HG03175 (cell line): ENCODE measurements around the gene ATXN7.
A peak's percentile ranks its signal among the peaks of the same experiment; 100 is the strongest.

Experiments used
- ATAC-seq: cut with Tn5 transposase; IDR thresholded peaks from one replicate; pipeline ENCODE4 v1.9.1; 2021; ENCODE audit warnings: mild to moderate bottlenecking, moderate library complexity; ENCODE audit not compliant: unreplicated experiment

ATXN7 gene

DNA sequence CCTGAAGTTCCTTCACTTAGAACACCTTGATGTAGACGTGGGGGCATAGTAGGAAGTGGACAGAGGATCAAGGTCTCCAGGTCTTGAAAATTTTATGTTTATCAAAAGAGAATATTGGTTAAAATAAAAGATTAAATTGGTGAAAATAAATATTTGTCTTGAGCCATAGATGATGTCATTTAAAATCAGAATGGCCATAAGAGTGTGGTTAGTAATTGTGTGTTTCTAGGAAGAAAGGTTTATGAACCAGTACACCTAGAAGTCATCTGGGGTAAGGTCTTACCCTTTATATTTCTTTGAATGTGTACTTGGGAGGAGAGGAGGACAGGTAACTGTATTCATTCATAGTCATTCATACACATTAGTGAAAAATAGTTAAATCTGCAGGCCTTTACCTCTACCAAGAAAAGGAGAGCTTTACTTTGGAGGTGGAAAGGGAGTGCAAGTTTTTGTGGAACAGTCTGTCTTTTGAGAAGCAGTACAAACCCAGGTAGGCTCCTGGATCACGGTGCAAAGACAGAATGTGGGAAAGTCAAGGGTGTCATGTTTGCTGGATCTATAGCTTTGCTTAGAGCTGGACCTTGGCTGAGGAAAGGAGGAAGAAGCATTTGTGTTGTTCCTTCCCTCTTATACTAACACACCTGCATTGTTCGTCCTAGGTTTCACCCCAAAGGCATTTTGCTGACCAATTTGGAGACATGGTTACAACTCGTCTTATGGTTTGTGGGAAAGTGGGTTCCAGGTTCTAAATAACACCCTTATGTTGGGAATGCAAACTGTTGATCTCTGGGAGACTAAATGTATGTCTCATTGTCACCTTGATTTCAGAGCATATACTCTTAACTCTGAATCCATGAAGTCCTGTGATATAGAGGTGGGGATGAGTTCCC is 42.3 kb downstream of the ATXN7 start:
- no peak for ATAC-seq

DNA sequence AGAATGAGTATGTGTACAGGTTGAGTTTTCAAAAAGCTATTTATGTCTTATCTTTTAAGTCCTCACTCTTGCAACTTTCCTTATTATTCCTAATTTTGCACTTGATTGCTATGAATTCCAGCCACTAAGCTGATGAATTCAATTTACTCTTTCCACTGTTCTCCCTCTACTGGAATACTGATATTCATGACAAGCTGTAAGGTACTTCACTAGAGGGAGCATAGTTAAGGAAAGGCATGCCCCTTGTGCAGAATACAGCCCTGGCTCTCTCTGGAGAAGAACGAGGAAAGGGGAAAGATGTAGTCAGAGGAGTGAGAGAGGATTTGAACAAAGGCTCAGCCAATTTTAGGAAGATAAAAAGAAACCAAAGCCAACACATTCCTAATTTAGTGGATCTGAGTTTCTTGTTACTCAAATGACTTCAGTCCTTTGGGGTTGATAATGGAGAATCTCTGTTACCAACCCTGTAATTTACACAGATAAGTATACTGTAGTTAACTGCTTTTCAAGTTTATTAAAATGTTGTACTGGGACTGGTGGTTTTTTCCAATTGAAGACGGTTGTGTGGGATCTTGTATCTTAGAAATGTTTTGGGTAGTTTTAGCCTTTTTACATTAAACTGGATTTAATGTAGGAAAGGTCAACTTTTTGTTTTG is 44.5 kb downstream of the ATXN7 start:
- no peak for ATAC-seq

DNA sequence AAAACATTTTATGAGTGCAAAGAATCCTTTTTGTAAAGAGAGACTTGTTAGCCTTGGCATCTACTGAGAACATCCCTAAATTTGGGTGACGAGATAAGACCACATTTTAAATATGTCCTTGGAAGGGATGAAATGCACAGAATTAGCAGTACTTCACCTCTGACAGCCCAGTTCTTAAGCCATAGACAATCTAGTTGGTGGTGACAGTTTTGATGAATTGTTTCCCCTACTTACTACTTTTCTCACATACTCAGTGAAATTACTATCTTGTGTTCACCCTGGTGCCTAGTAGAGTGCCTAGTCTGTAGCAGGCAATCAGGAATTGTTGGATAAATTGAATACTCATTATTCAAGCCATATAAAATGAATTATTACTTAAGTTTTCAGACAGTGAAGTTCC is 45.1 kb downstream of the ATXN7 start:
- no peak for ATAC-seq

DNA sequence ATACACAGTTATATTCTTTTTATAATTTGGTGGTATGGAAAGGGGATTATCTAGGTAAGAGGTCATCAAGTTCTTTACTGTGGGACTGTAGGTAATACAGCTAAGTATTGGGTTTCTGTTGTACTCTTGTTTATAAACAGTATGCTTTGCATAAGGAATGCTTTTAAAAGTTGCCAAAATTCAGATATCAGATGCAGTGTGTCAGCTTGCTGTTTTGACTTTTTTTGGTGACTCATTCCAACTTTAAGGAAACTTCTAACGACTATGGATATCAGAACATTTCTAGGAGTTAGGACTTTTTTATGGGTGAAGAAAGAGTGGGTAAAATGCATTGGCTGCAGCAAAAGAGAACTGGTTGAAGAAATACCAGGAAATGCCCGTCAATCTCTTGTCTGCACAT is 45.8 kb downstream of the ATXN7 start:
- ATAC-seq: no peak

DNA sequence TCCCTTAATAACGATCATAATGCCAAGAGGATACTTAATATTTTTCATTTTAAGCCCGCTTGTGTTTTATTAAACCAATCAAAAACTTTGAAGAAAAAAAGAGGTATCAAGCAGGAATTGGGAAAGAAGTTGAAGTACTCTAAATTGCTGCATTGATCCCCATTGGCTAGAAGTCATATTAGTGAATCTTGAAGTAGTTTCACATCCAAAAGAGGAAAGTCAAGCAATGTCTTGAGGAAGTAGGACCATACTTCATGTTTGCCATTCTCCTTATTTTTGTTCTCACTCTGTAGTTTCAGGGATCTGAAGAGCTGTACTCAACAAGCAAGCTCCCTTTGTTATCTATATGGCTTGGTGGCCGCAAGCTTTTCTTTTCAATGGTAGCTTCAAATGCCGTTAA is 46.3 kb downstream of the ATXN7 start:
- ATAC-seq: no peak

DNA sequence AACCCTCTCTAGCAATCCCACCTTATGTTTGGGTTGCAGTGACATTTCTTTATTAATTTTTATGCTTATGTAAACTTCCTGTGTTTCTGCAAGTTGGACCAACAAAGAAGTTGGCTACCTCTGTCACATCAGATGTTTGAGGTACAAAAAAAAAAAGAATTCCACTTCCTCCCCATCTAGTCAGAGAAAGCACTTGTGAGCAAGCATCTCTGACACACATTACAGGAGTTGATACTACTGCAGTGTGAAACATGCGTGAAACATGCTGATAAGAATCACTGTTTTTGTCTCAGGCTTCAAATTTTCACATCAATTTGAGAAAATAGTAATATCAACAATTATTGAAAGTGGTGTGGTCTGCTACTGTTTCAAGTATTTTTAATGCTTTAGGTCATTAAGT is 47.2 kb downstream of the ATXN7 start:
- no peak for ATAC-seq

DNA sequence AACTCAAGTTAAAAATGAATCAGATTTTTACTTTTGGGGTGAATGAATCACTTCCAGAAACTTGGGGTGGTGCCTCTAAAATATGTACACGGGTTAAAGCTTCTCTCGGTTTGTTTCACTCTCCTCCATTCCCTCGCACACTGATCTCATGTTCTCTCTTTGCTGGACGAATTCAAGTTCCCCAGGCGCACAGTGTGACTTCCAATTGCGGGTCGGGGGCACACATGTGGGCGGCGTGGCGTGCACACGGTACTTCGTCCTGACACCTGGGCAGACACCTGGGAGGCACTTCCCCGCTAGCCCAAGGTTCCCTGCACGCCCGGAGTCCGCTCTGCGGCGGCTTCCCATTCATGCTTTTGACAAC is 47.8 kb downstream of the ATXN7 start:
- ATAC-seq: peak; percentile 25

DNA sequence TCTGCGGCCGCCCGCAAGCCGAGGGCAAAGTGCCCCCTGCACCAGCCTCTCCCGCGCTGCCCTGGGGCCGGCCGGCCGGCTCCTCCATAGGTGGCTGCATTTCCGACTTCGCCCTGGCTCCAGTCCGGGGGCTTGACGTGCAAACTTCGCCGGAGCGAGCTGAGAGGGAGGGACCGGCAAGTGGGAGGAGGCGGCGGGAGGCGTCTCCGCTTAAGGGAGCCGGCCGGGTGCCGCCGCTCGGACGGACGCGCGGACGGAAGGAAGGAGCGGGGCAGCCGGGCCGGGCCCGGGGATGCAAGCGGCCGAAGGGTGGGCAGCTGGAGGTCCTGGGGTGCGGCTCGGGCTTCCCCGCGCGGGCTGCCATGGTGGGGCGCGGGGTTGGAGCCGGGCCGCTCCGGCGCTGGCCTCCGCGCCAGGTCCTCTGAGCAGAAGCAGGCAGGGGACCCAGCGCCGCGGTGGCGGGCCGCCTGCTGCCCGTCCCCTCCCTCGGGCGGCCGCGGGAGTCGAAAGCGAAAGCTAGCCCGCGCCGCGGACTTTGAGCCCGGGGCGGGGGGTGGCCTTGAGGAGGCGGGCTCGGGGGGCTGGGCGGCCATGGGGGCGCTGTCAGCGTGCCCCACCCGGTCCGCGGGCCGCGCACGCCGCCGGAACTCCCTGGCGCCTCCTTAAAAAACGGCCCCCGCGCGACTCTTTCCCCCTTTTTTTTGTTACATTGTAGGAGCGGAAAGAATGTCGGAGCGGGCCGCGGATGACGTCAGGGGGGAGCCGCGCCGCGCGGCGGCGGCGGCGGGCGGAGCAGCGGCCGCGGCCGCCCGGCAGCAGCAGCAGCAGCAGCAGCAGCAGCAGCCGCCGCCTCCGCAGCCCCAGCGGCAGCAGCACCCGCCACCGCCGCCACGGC is 48.5 kb downstream of the ATXN7 start, which contains the start of gene SCAANT1:
SCAANT1 (minus strand) TSS at position 511 of the 895 bp plus-strand sequence.
- ATAC-seq: peak; percentile 79

DNA sequence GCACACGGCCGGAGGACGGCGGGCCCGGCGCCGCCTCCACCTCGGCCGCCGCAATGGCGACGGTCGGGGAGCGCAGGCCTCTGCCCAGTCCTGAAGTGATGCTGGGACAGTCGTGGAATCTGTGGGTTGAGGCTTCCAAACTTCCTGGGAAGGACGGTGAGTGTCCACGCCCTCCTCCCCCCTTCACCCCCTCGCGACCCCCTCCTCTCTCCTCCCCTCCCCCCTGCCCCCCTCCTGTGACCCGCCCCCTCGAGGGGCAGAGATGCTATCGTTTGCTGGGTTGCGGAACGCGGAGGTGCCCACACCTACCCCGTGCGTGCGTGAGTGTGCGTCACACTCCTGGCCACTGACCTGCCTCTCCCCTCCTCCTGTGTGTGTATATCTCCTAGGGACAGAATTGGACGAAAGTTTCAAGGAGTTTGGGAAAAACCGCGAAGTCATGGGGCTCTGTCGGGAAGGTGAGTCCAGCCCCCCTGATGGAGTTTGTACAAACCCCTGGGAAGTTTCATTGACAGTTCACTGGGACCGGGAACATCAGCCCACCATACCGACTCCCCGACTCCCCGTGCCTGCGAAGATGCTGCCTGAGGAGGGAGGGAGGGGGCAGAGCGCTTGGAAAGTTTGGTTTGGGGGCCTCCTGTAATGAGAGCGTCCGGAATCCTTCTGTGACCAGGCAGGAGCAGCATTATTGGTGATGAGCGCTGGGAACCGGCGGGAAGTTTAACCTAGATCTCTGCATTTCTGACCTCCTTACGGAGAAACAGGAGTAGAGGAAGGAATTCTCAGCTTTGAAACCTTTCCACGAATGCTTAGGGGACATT is 49.3 kb downstream of the ATXN7 start:
- ATAC-seq: peak; percentile 15

DNA sequence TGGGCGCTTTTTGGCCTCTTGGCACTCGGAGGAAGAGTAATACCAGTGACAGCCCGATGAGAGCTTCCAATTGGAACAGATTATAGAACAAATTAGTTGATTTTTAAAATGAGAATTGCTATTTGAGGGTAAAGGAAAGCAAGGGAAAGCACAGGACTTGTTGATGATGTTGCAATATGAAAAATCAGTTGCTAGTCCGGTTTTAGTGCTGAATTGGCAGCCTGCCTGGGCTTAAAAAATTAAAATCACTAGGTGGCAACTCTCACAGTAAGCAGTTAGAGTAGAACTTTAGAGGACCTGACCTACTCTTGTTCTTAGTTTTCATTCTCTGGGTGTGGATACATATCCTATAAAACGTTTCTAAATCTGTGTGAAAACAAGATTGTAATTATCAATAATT is 50.6 kb downstream of the ATXN7 start:
- ATAC-seq: no peak

DNA sequence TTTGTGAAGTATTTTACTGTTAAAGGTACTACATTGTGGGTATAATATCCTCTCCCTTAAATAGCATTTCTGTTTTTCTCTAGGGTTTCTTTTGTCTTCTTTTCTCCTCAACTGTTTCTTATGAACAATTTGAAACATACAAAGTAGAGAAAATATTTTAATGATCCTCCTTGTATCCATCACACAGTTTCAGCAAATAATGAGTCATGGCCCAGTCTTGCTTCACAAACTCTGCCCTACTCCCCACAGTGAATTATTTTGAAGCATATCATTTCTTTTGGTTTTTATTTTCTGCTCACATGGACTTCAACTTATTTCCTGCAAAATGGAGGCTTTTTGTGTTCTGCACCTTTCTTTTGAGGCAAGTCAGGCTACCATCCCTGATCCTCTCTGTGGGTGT is 54.7 kb downstream of the ATXN7 start:
- ATAC-seq: no peak

DNA sequence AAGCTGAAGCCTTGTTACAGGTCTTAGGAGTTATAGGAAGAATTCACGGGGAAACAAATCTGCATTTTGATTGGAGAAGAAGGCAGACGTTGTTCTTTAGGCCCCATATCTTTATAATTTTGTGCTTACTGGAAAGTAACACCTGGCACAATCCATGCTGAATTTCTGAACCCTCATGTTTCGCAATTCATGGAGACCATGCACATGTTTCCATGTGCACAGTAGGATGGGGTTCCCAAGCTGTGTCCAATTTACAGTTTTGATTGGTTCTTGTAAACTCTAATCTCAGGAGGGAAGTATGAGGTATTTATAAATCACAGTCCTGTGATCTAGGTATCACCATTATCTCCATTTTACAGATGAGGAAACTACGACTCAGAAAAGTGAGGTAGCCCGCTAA is 56.3 kb downstream of the ATXN7 start:
- ATAC-seq: no peak

DNA sequence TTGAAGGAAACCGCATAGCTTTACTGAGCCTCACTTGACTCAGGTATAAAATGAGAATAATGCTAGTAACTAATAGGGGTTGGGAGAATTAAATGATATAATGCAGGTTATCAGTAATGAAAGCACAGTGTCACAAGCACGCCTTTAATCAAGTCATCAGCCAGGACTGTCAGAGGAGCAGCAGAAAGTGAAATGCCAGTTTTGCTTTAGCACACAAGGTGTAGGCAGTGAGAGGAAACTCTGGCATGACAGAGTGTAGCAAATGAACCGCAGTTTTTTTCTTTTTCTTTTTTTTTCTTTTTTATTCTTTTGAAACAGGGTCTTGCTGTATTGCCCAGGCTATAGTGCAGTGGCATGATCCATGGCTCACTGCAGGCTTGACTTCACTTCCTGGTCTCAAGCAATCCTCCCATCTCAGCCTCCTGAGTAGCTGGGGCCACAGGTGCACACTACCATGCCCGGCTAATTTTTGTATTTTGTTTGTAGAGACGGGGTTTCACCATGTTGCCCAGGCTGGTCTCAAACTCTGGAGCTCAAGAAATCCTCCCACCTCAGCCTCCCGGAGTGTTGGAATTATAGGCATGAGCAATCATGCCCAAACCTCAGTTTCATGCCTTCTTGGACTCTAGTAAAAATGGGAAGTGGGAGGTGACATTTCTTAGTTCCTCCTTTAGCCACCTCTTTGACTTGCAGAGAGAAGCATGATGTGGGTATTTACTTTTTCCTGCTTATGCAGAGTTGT is 58.2 kb downstream of the ATXN7 start:
- ATAC-seq: peak; percentile 83

DNA sequence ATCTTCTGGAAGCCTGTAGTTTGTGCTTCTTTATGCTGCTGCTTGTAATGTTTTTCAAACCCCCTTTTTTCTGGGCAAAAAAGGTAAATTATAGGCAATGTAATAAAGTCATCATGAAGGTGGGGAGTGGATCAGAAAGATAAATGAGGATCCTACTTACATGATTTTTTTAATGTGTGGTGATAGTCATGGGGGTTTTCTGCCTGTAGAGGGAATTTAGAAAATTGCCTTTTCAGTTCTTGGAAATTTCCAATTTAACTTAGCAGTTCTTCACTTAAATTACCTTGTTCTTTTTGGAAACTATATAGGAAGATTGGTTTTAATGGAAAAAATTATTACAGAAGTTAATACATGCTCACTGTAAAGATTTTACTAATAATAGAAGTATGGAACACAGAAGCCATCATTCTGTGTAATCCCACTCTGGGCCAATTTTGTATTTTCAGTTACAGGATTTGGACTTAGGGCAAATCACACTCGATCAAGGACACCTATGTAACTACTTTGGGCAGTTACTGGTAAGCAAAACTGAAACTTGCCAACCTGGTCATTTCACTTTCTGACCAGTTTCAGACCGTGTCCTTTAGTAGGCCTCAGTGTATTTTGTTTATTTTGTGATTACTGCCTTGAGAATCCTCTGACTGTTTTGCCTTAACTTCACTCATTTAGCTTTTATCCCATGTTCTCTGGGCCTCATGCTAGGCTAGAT is 59.0 kb downstream of the ATXN7 start:
- peak; percentile 41 for ATAC-seq

DNA sequence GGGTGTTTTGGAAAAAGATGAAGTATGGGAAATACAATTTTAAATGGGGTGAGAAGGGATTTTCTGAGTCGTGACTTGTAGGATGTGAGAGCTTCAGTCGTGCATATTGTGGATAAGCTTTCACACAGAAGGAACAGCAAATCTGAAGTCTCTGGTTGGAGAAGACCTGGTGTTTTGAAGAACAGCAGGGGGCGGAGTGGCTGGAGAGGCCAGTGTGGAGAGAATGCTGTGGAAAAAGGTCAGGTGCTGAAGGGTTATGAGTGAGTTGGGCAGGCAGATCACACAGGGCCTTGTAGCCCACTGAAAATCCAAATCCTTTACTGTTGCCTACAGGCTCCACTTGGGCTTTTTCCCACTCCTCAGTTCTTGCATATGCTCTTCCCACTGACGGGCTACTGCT is 62.6 kb downstream of the ATXN7 start:
- no peak for ATAC-seq

DNA sequence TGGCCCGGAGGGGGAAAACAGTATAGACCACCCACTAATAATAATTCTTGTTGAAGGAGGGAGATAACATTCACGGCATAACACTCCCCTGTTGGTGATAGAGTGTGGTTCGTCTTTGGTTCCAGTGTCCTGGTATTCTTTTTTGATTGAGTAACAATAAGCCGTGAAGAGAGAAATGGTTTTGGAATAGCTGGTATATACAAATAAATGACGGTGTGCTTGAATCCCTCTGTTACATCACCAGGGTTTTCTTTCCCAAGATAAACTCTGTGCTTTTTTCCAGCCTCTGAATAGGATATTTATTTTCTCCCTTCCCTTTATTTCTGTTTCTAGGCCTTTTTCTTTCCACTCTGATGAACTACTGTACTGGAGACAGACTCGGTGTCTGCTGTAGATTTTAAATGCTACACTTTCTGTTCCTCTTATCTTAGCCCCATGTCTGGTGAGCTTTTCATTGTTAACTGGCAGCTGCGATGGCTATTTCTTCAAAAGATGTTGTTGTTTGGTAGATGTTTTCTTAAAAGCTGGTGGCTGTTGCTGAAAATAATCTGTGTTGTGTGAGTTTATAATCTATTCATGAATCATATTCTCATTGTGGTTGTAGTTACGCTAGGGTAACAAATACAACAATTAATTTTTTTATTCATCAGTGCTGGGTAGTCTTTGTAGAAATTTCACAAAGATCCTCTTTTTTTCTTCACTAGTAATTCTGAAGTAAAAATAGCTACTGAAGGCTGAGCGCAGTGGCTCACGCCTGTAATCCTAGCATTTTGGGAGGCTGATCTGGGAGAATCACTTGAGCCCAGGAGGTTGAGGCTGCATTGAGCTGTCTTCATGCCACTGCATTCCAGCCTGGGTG is 64.0 kb downstream of the ATXN7 start:
- ATAC-seq: peak; percentile 75

DNA sequence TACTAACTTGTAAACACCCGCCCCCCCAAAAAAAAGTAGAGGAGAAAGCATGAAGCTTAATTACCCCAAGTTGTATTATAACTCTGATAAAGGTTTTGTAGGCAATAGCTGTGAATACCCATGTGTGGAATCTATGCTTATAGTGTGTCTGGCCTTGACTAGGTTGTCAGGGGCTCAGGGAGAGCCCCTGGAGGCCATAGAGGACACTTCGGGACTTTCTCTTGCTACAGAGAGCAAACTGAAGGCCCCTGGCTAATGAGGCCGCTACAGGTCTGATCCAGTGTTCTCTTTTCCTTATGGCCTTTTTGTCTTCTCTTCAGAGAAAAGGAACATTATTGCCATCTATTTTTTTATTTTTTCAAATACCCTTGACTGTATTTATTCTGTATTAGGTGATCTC is 67.6 kb downstream of the ATXN7 start:
- ATAC-seq: no peak

DNA sequence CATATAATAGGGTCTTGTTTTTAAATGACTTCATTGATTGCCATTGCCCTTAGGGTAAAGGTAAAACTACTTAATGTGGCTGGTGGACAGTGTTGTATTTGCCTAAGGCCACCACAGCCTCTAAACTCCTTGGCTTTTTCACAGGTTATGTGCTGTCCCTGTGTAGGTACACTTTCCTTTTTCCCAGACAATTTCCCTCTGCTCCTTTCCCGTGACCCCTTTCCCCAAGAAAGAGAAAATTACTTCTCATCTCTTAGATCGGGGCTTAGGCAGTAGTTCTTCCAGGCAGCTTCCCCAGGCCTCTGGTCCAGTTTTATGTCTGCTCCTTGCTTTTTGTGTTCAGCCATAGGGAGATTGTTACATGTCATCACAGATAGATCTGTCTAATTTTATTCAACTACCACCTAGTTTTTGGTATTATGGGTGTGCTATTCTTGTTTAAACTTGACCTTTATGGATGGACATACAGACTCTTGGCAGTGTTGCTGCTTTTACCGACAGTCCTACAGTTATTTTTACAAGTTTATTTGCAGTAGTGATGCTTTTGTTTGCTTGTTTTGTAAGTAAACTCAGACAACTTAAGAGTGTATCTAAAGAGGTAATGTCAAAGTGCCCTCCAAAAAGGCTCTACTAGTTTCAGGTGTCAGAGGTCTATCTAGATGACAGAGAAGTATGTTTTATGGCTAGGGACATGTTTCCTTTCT is 69.0 kb downstream of the ATXN7 start:
- ATAC-seq: no peak
